Measurements from ENCODE around the gene C19orf38. TPM values are rescaled to one million over a fixed set of nuclear protein-coding genes. Genes with fewer than 3 reads are reported as not detected.
A peak's percentile ranks its signal among the peaks of the same experiment; 100 is the strongest.

C19orf38 gene
- total and polyA plus RNA-seq, 10 donors = 10.2 to 48.1 (median 17.9) TPM

GRCh38 chr19:10817291-10818038 is 30.8 kb upstream of the C19orf38 start:
- 82 to 92% (median 86%) methylated on average over 34 to 42 of the region's 42 CpGs for WGBS, 5 donors
- intact Hi-C loops (cut with DNase I; ENCODE audit: low total_unique reads) = no loop called here
- no peak for DNase-seq
- Histone ChIP-seq H3K4me1 (peaks cover 0 to 52% (median 25%) of the 10 kb centered on the region in 6 donors), H3K4me3 (peak overlapping the region in 5 of 8 donors; percentile 7 to 43 (median 11)), H3K9me3 (no peaks in the 10 kb centered on the region), H3K27me3 (replicated peaks in 1 of 7) (no peaks in the 10 kb centered on the region), H3K36me3 (peaks cover 3 to 100% (median 57%) of the 10 kb centered on the region in 6 donors), H3K27ac (peak overlapping the region; percentile 19 to 89 (median 75))
- TF ChIP-seq POLR2AphosphoS5 (IDR thresholded peaks at IDR 0.05) (peak in 2 of 3 donors; percentile 50 to 61), POLR2A (IDR thresholded peaks at IDR 0.05) (no peak)
- TF ChIP-seq, protein P1, sequence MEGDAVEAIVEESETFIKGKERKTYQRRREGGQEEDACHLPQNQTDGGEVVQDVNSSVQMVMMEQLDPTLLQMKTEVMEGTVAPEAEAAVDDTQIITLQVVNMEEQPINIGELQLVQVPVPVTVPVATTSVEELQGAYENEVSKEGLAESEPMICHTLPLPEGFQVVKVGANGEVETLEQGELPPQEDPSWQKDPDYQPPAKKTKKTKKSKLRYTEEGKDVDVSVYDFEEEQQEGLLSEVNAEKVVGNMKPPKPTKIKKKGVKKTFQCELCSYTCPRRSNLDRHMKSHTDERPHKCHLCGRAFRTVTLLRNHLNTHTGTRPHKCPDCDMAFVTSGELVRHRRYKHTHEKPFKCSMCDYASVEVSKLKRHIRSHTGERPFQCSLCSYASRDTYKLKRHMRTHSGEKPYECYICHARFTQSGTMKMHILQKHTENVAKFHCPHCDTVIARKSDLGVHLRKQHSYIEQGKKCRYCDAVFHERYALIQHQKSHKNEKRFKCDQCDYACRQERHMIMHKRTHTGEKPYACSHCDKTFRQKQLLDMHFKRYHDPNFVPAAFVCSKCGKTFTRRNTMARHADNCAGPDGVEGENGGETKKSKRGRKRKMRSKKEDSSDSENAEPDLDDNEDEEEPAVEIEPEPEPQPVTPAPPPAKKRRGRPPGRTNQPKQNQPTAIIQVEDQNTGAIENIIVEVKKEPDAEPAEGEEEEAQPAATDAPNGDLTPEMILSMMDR (IDR thresholded peaks at IDR 0.05 in 8 of 11, conservative IDR thresholded peaks at IDR 0.05 in 3 of 11) = no peak

- H3K27me3 ChIP-seq (replicated peaks in 1 of 7) = no peaks in the 10 kb centered on the region
- 85 to 92% (median 88%) methylated on average over 14 to 19 of the region's 19 CpGs for WGBS, 5 donors
- TF ChIP-seq, protein P1 (IDR thresholded peaks at IDR 0.05 in 8 of 11, conservative IDR thresholded peaks at IDR 0.05 in 3 of 11) = no peak
- peak in 2 of 3 donors; percentile 5 to 55 for TF ChIP-seq POLR2AphosphoS5 (IDR thresholded peaks at IDR 0.05)
- no peaks in the 10 kb centered on the region for H3K9me3 ChIP-seq
- peaks cover 0 to 41% (median 15%) of the 10 kb centered on the region in 6 donors for H3K4me1 ChIP-seq
- H3K36me3 ChIP-seq = peaks cover 3 to 100% (median 60%) of the 10 kb centered on the region in 6 donors
- intact Hi-C loops (cut with DNase I; ENCODE audit: low total_unique reads) = no loop called here
- H3K4me3 ChIP-seq = no peak overlapping the region
- peak overlapping the region in 7 of 8 donors; percentile 10 to 89 (median 84) for H3K27ac ChIP-seq
- DNase-seq = no peak
Measured at GRCh38 chr19:10818301-10819123, 29.7 kb upstream of the C19orf38 start.

GRCh38 chr19:10819124-10820060 is 28.8 kb upstream of the C19orf38 start:
- TF ChIP-seq POLR2A (IDR thresholded peaks at IDR 0.05) = no peak
- TF ChIP-seq POLR2AphosphoS5 (IDR thresholded peaks at IDR 0.05) = peak in 1 of 3 donors; percentile 14
- H3K36me3 ChIP-seq = peaks cover 3 to 100% (median 66%) of the 10 kb centered on the region in 6 donors

GRCh38 chr19:10820173-10820572 is 28.0 kb upstream of the C19orf38 start:
- H3K27ac ChIP-seq = peak overlapping the region in 2 of 8 donors; percentile 19 to 40
- peaks cover 3 to 100% (median 70%) of the 10 kb centered on the region in 6 donors for H3K36me3 ChIP-seq
- intact Hi-C loops (cut with DNase I; ENCODE audit: low total_unique reads) = no loop called here
- no peak for TF ChIP-seq POLR2A (IDR thresholded peaks at IDR 0.05)
- TF ChIP-seq, protein P1 (IDR thresholded peaks at IDR 0.05 in 8 of 11, conservative IDR thresholded peaks at IDR 0.05 in 3 of 11) = peak in 7 of 11 experiments; percentile 18 to 51 (median 38)
- peak in 2 of 3 donors; percentile 23 to 39 for TF ChIP-seq POLR2AphosphoS5 (IDR thresholded peaks at IDR 0.05)
- H3K27me3 ChIP-seq (replicated peaks in 1 of 7) = no peaks in the 10 kb centered on the region
- WGBS, 5 donors = 89 to 94% (median 91%) methylated on average over 6 to 7 of the region's 7 CpGs
- DNase-seq = no peak
- H3K4me3 ChIP-seq = no peak overlapping the region
- H3K9me3 ChIP-seq = no peaks in the 10 kb centered on the region
- peaks cover 0 to 25% (median 5%) of the 10 kb centered on the region in 6 donors for H3K4me1 ChIP-seq

More at GRCh38 chr19:10819124-10820060, 28.8 kb upstream of the C19orf38 start:
- DNase-seq = no peak
- Histone ChIP-seq H3K9me3 (no peaks in the 10 kb centered on the region), H3K27me3 (replicated peaks in 1 of 7) (no peaks in the 10 kb centered on the region), H3K4me1 (peaks cover 0 to 32% (median 9%) of the 10 kb centered on the region in 6 donors), H3K4me3 (no peak overlapping the region), H3K27ac (peak overlapping the region in 2 of 8 donors; percentile 40 to 89)
- intact Hi-C loops (cut with DNase I; ENCODE audit: low total_unique reads) = no loop called here
- 95 to 98% (median 95%) methylated on average over 18 to 27 of the region's 27 CpGs for WGBS, 5 donors
